ENCODE measurements around the gene LCE3B. TPM values are rescaled to one million over a fixed set of nuclear protein-coding genes. Genes with fewer than 3 reads are reported as not detected.

Gene LCE3B
- total RNA-seq, 1 experiment from 2014 or later, result not detected

DNA sequence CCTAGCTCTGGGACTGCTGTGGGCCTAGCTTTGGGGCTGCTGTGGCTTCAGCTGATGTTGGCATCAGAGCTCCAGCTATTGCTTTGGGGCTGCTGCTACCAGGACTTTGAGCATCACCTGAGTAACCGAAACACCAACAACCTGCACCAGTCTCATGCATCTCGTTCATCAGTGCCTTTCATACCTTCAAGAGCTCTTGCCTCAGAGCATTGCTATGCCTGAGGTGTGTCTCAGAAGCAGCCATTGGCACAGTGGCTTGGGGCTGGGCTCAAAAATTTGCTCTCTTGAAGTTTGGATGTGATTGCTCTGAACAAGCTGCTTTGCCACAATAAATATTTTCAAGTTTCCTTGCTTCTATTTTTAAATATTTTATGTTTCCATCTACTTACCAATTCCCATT lies 42.8 kb downstream of the LCE3B start:
- H3K79me2 ChIP-seq (ENCODE audit: low read length), result no peaks in the 10 kb centered on the region
- H3F3A ChIP-seq (ENCODE audit: low read length, unreplicated experiment), result no peaks in the 10 kb centered on the region
- no TSS peak for BruUV-seq (replicated peaks)
- H3K9ac ChIP-seq (ENCODE audit: low read length), result no peak overlapping the region
- TF ChIP-seq, protein P1, sequence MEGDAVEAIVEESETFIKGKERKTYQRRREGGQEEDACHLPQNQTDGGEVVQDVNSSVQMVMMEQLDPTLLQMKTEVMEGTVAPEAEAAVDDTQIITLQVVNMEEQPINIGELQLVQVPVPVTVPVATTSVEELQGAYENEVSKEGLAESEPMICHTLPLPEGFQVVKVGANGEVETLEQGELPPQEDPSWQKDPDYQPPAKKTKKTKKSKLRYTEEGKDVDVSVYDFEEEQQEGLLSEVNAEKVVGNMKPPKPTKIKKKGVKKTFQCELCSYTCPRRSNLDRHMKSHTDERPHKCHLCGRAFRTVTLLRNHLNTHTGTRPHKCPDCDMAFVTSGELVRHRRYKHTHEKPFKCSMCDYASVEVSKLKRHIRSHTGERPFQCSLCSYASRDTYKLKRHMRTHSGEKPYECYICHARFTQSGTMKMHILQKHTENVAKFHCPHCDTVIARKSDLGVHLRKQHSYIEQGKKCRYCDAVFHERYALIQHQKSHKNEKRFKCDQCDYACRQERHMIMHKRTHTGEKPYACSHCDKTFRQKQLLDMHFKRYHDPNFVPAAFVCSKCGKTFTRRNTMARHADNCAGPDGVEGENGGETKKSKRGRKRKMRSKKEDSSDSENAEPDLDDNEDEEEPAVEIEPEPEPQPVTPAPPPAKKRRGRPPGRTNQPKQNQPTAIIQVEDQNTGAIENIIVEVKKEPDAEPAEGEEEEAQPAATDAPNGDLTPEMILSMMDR (conservative IDR thresholded peaks at IDR 0.05; ENCODE audit: low read depth, low read length), result no peak
- TF ChIP-seq EZH2phosphoT487 (IDR thresholded peaks at IDR 0.05; ENCODE audit: borderline replicate concordance, low read length) (no peak), EZH2 (IDR thresholded peaks at IDR 0.05; ENCODE audit: low read length, unreplicated experiment) (no peak)
- DNase-seq, result no peak
- ChIA-PET POLR2A (ENCODE audit: unreplicated experiment) (no interaction called here), CTCF (no interaction called here)
- H3K4me3 ChIP-seq (ENCODE audit: low read length), result no peak overlapping the region
- no peaks in the 10 kb centered on the region for H3K9me3 ChIP-seq (ENCODE audit: low read length)
- ATAC-seq, result no peak
- intact Hi-C loops (cut with micrococcal nuclease), result no loop called here
- H3K9me2 ChIP-seq (replicated peaks; ENCODE audit: low read length), result no peaks in the 10 kb centered on the region
- H3K4me2 ChIP-seq (ENCODE audit: low read length), result no peak overlapping the region
- H4K20me1 ChIP-seq (ENCODE audit: low read length), result no peaks in the 10 kb centered on the region
- H2AFZ ChIP-seq (ENCODE audit: low read length), result no peak overlapping the region
- no peaks in the 10 kb centered on the region for H3K36me3 ChIP-seq (ENCODE audit: low read depth, low read length)
- peaks cover 35% of the 10 kb centered on the region for H3K27me3 ChIP-seq (ENCODE audit: low read length)
- no peaks in the 10 kb centered on the region for H3K4me1 ChIP-seq (ENCODE audit: insufficient read depth, low read length)
- H3K27ac ChIP-seq (ENCODE audit: low read length), result no peak overlapping the region

DNA sequence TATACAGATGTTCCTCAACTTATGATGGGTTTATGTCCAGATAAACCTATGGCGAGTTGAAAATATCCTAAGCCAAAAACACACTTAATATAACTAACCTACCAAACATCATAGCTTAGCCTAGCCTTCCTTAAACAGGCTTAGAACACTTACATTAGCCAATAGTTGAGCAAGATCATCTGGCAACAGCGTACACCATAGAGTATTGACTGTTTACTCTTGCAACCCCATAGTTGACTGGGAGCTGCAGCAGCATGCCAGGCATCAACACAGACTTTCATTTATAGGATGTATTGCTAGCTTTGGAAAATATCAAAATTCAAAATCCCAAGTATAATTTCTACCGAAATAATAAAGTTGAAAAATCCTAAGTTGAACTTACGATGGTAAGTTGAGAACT lies 44.1 kb downstream of the LCE3B start:
- no peaks in the 10 kb centered on the region for H3K9me2 ChIP-seq (replicated peaks; ENCODE audit: low read length)

DNA sequence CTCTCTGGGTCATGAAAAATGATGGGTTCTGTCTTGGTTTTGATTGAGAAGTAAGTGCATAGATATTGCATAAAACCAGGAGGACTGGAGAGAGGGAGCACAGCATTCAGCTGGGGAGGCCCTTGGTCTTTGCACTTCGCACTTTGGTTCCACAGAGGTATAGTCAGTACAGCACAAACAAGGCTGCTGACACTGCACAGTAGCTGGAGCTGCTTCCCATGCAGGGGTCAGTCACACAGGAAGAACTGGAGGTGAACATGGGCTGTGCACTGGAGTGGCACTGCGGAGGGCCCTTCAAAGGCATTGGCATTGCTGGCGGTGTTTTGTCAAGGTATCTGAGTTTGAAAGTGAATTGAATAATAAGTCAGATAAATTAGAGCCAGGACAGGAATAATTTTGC lies 45.0 kb downstream of the LCE3B start:
- intact Hi-C loops (cut with micrococcal nuclease), result no loop called here
- peaks cover 33% of the 10 kb centered on the region for H3K27me3 ChIP-seq (ENCODE audit: low read length)
- DNase-seq, result no peak
- H3K79me2 ChIP-seq (ENCODE audit: low read length), result no peaks in the 10 kb centered on the region
- ChIA-PET POLR2A (ENCODE audit: unreplicated experiment) (no interaction called here), CTCF (no interaction called here)
- no peak for ATAC-seq
- BruUV-seq (replicated peaks), result no TSS peak
- TF ChIP-seq EZH2phosphoT487 (IDR thresholded peaks at IDR 0.05; ENCODE audit: borderline replicate concordance, low read length) (no peak), EZH2 (IDR thresholded peaks at IDR 0.05; ENCODE audit: low read length, unreplicated experiment) (no peak)
- TF ChIP-seq, protein P1 (conservative IDR thresholded peaks at IDR 0.05; ENCODE audit: low read depth, low read length), result no peak
- H3K9me3 ChIP-seq (ENCODE audit: low read length), result no peaks in the 10 kb centered on the region
- H3K4me3 ChIP-seq (ENCODE audit: low read length), result no peak overlapping the region
- no peak overlapping the region for H3K27ac ChIP-seq (ENCODE audit: low read length)
- H3K4me2 ChIP-seq (ENCODE audit: low read length), result no peak overlapping the region
- H2AFZ ChIP-seq (ENCODE audit: low read length), result no peak overlapping the region
- no peaks in the 10 kb centered on the region for H3F3A ChIP-seq (ENCODE audit: low read length, unreplicated experiment)
- no peaks in the 10 kb centered on the region for H3K36me3 ChIP-seq (ENCODE audit: low read depth, low read length)
- no peaks in the 10 kb centered on the region for H4K20me1 ChIP-seq (ENCODE audit: low read length)
- no peaks in the 10 kb centered on the region for H3K4me1 ChIP-seq (ENCODE audit: insufficient read depth, low read length)
- no peak overlapping the region for H3K9ac ChIP-seq (ENCODE audit: low read length)
- H3K9me2 ChIP-seq (replicated peaks; ENCODE audit: low read length), result no peaks in the 10 kb centered on the region

More for the DNA sequence above, 44.1 kb downstream of the LCE3B start:
- no peak overlapping the region for H2AFZ ChIP-seq (ENCODE audit: low read length)
- H3F3A ChIP-seq (ENCODE audit: low read length, unreplicated experiment), result no peaks in the 10 kb centered on the region
- H3K9me3 ChIP-seq (ENCODE audit: low read length), result no peaks in the 10 kb centered on the region
- POLR2A ChIA-PET (ENCODE audit: unreplicated experiment), result interaction anchor here (0.6 kb wide), 1 partner anchor 154 kb away, joined by 4 read pairs; the partner anchor contains the start of gene LCE1B
- no peaks in the 10 kb centered on the region for H3K4me1 ChIP-seq (ENCODE audit: insufficient read depth, low read length)
- H3K36me3 ChIP-seq (ENCODE audit: low read depth, low read length), result no peaks in the 10 kb centered on the region
- H3K4me2 ChIP-seq (ENCODE audit: low read length), result no peak overlapping the region
- DNase-seq (no peak), ATAC-seq (no peak)
- no TSS peak for BruUV-seq (replicated peaks)
- TF ChIP-seq, protein P1 (conservative IDR thresholded peaks at IDR 0.05; ENCODE audit: low read depth, low read length), result no peak
- TF ChIP-seq EZH2 (IDR thresholded peaks at IDR 0.05; ENCODE audit: low read length, unreplicated experiment), result no peak
- no peak for TF ChIP-seq EZH2phosphoT487 (IDR thresholded peaks at IDR 0.05; ENCODE audit: borderline replicate concordance, low read length)
- H3K4me3 ChIP-seq (ENCODE audit: low read length), result no peak overlapping the region
- H3K27ac ChIP-seq (ENCODE audit: low read length), result no peak overlapping the region
- no peaks in the 10 kb centered on the region for H3K79me2 ChIP-seq (ENCODE audit: low read length)
- no peaks in the 10 kb centered on the region for H4K20me1 ChIP-seq (ENCODE audit: low read length)
- no peak overlapping the region for H3K9ac ChIP-seq (ENCODE audit: low read length)
- peaks cover 30% of the 10 kb centered on the region for H3K27me3 ChIP-seq (ENCODE audit: low read length)
- intact Hi-C loops (cut with micrococcal nuclease), result no loop called here
- CTCF ChIA-PET, result no interaction called here
